HFFc6 (cell line): ENCODE measurements around the gene PTPRR. TPM values are rescaled to one million over a fixed set of nuclear protein-coding genes. Genes with fewer than 3 reads are reported as not detected.

Source experiments
- DNase-seq: peaks from one replicate; pipeline ENCODE4 v3.0.0-alpha.2; 2018
- H3K27ac Mint-ChIP-seq: 2 replicates; pipeline ENCODE4 v1.8.0; 2020; ENCODE audit warnings: mild to moderate bottlenecking, mixed read lengths
- H3K27me3 Mint-ChIP-seq: 2 replicates; pipeline ENCODE4 v1.8.0; 2021; ENCODE audit warnings: mild to moderate bottlenecking, moderate library complexity, mixed read lengths; ENCODE audit not compliant: insufficient read depth
- H3K36me3 Mint-ChIP-seq: 2 replicates; pipeline ENCODE4 v1.8.0; 2021; ENCODE audit warnings: low read depth, mixed read lengths
- H3K4me1 Mint-ChIP-seq: 2 replicates; pipeline ENCODE4 v1.8.0; 2020; ENCODE audit warnings: low read depth, mixed read lengths
- H3K4me3 Mint-ChIP-seq: 2 replicates; pipeline ENCODE4 v1.8.0; 2020; ENCODE audit warnings: mild to moderate bottlenecking, moderate library complexity, mixed read lengths
- H3K9me3 Mint-ChIP-seq: 2 replicates; pipeline ENCODE4 v1.8.0; 2020; ENCODE audit warnings: mild to moderate bottlenecking, mixed read lengths
- CTCF ChIP-seq: fragments of 200-600 bp; sonication (generic); IDR thresholded peaks from 2 replicates; pipeline ENCODE4 v1.5.0; 2021; ENCODE audit warnings: antibody characterized with exemption, mild to moderate bottlenecking
- total RNA-seq, 6 experiments: library from RNA; stranded (reverse); fragmentation: NEBNext Ultra II Directional; extraction: Animal tissue kit (Norgen Biotek cat#: 25700); gene quantifications; 2 replicates in 1 of 6; 3 replicates in 5 of 6; pipeline ENCODE4 v1.2.3, GENCODE V29; 2021

The PTPRR gene
- total RNA-seq, 6 experiments from 2014 or later: 0.40 to 1.1 (median 0.48) TPM

- H3K4me1 Mint-ChIP-seq: no peaks in the 10 kb centered on the region
- H3K27me3 Mint-ChIP-seq: no peaks in the 10 kb centered on the region
- no peak overlapping the region for H3K4me3 Mint-ChIP-seq
- no peaks in the 10 kb centered on the region for H3K9me3 Mint-ChIP-seq
- no peaks in the 10 kb centered on the region for H3K36me3 Mint-ChIP-seq
- DNase-seq: no peak
- no peak overlapping the region for H3K27ac Mint-ChIP-seq
- no peak for TF ChIP-seq CTCF
Measured at GRCh38 chr12:70928071-70928470, 7.5 kb upstream of the PTPRR start.

GRCh38 chr12:70927356-70927755 lies 6.8 kb upstream of the PTPRR start:
- DNase-seq: no peak
- Mint-ChIP-seq H3K4me1 (no peaks in the 10 kb centered on the region), H3K4me3 (no peak overlapping the region), H3K9me3 (no peaks in the 10 kb centered on the region), H3K36me3 (no peaks in the 10 kb centered on the region), H3K27me3 (no peaks in the 10 kb centered on the region), H3K27ac (no peak overlapping the region)
- no peak for TF ChIP-seq CTCF

DNA sequence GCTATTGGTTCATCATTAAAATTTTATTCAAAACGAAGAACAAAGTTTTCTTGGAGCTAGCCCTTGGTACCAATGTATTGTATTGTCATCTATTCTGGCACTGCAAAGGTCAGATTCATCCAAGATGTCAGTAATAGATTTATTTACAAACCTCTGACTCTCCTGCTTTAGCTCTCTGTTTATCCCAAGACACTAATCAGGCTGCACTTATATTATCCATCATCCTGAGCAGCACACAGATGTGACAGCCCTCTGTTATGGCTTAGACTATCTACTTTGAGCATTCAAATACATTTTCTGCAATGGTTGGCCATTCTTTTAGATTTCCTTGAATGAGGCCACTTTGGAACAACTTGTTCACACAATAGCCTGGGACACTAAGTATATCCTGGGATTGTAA lies 5.0 kb upstream of the PTPRR start:
- no peaks in the 10 kb centered on the region for H3K36me3 Mint-ChIP-seq
- no peak for TF ChIP-seq CTCF
- H3K27ac Mint-ChIP-seq: no peak overlapping the region
- H3K9me3 Mint-ChIP-seq: peaks cover 9% of the 10 kb centered on the region; the same call in 1 of the 2 replicates
- no peak for DNase-seq
- H3K27me3 Mint-ChIP-seq: no peaks in the 10 kb centered on the region
- H3K4me1 Mint-ChIP-seq: no peaks in the 10 kb centered on the region
- no peak overlapping the region for H3K4me3 Mint-ChIP-seq

GRCh38 chr12:70920891-70921290 lies 353 bp upstream of the PTPRR start:
- peaks cover 21% of the 10 kb centered on the region for H3K9me3 Mint-ChIP-seq
- no peak for DNase-seq
- H3K4me1 Mint-ChIP-seq: no peaks in the 10 kb centered on the region
- TF ChIP-seq CTCF: no peak
- H3K36me3 Mint-ChIP-seq: no peaks in the 10 kb centered on the region
- H3K27me3 Mint-ChIP-seq: no peaks in the 10 kb centered on the region
- H3K27ac Mint-ChIP-seq: no peak overlapping the region
- no peak overlapping the region for H3K4me3 Mint-ChIP-seq

DNA sequence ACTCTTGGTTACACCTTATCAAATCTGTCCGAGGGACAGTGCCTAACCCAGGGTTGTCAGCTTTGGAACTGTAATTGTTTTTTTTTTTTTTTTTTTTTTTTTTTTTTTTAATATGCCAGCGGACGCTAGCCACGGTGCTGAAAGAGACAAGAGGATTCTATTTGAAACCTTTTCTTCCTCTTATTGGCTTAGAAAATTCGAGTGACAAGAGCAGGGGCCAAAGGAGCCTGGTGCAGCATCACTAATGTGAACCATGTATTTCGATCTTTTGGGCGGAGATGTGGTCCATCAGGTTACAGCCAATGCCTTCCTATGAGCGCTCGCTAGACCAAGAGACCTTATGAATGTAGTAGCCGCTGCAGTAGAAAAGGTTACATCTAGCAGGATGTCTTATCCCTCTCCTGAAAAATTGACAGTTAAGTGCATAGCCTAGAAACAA lies 922 bp downstream of the PTPRR start:
- DNase-seq: no peak

More for the DNA sequence above, 922 bp downstream of the PTPRR start:
- no peaks in the 10 kb centered on the region for H3K4me1 Mint-ChIP-seq
- no peak overlapping the region for H3K4me3 Mint-ChIP-seq
- H3K27me3 Mint-ChIP-seq: no peaks in the 10 kb centered on the region
- H3K27ac Mint-ChIP-seq: no peak overlapping the region
- no peaks in the 10 kb centered on the region for H3K36me3 Mint-ChIP-seq
- peaks cover 21% of the 10 kb centered on the region for H3K9me3 Mint-ChIP-seq
- TF ChIP-seq CTCF: no peak
